Measurements from ENCODE around the gene SLC24A2. TPM values are rescaled to one million over a fixed set of nuclear protein-coding genes. Genes with fewer than 3 reads are reported as not detected.

Gene SLC24A2
- total RNA-seq, 2 experiments from 2014 or later = not detected

DNA sequence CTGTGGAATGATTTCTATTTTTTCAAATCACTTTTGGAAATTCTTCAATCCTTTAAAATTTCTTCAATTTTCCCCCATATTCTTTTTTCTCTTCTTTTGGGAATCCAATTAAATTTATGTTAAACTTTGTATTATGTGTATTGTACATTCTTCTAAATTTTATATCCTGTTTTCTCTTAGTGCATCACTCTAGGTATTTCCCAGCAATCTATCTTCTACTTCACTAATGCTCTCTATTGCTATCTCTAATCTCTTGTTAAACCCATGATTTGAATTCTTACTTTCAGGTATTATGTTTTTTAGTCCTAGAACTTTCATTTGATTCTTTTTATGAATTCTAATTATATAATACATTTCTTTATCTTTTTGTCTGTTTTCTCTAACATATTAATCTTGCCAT lies 23.4 kb upstream of the SLC24A2 start:
- TF ChIP-seq, protein P1, sequence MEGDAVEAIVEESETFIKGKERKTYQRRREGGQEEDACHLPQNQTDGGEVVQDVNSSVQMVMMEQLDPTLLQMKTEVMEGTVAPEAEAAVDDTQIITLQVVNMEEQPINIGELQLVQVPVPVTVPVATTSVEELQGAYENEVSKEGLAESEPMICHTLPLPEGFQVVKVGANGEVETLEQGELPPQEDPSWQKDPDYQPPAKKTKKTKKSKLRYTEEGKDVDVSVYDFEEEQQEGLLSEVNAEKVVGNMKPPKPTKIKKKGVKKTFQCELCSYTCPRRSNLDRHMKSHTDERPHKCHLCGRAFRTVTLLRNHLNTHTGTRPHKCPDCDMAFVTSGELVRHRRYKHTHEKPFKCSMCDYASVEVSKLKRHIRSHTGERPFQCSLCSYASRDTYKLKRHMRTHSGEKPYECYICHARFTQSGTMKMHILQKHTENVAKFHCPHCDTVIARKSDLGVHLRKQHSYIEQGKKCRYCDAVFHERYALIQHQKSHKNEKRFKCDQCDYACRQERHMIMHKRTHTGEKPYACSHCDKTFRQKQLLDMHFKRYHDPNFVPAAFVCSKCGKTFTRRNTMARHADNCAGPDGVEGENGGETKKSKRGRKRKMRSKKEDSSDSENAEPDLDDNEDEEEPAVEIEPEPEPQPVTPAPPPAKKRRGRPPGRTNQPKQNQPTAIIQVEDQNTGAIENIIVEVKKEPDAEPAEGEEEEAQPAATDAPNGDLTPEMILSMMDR (IDR thresholded peaks at IDR 0.05) = no peak
- DNase-seq (no peak), ATAC-seq (no peak)
- ChIA-PET POLR2A (no interaction called here), CTCF (no interaction called here)
- Mint-ChIP-seq H3K36me3 (ENCODE audit: low read depth) (no peaks in the 10 kb centered on the region), H3K27ac (no peak overlapping the region), H3K27me3 (peaks cover 17% of the 10 kb centered on the region), H3K4me1 (ENCODE audit: low read depth) (no peaks in the 10 kb centered on the region), H3K4me3 (no peak overlapping the region), H3K9me3 (peaks cover 10% of the 10 kb centered on the region)
- intact Hi-C loops (cut with micrococcal nuclease) = loop anchor here (10.0 kb wide), 1 partner anchor 57 kb away; no protein-coding TSS in a partner anchor

DNA sequence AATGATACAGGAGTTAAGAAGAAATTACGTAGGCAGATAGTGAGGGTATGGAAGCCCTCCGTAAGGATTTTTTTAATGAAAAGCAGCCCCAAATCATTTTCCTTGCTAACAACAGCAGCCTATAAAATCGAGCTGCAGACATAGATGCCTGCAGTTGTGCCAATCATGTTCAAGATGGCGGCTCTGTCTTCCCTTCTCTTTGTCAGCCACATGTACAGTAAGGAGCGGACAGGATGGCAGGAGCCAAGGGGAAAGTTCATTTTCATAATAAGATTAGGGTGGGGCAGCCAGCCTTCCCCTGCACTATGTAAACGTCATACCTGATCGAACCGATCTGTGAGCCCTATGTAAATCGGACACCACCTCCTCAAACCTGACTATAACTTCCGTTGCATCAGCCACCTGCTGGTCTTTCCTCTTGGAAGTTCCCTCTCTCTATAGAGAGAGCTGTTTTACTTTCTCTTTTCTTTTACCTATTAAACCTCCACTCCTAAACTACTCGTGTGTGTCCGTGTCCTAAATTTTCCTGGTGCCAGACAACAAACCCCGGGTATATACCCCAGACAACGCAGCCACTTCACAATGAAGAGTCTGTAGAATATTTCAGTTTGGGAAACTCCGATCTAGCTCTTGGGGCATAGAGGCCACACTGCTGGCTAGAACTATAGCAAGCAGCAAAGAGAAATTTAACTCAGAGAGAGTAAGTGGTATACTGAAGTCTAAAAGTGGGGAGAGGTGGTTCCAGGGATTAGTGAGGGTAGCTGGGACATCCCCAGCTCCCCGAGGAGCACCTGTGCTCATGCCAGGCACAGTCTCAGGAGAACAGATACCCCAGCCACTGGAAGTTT lies 20.8 kb upstream of the SLC24A2 start:
- no peak for ATAC-seq
- intact Hi-C loops (cut with micrococcal nuclease) = loop anchor here (10.0 kb wide), 1 partner anchor 55 kb away; no protein-coding TSS in a partner anchor
- no peaks in the 10 kb centered on the region for H3K36me3 Mint-ChIP-seq (ENCODE audit: low read depth)
- no peak overlapping the region for H3K27ac Mint-ChIP-seq
- no peaks in the 10 kb centered on the region for H3K4me1 Mint-ChIP-seq (ENCODE audit: low read depth)
- TF ChIP-seq, protein P1 (IDR thresholded peaks at IDR 0.05) = no peak
- ChIA-PET POLR2A (no interaction called here), CTCF (interaction anchor here (0.8 to 0.9 kb wide), 2 partner anchors 10 to 345 kb away, joined by 3 read pairs; no protein-coding TSS in a partner anchor)
- DNase-seq = no peak
- peaks cover 13% of the 10 kb centered on the region for H3K27me3 Mint-ChIP-seq
- H3K4me3 Mint-ChIP-seq = no peak overlapping the region
- peaks cover 5% of the 10 kb centered on the region for H3K9me3 Mint-ChIP-seq

DNA sequence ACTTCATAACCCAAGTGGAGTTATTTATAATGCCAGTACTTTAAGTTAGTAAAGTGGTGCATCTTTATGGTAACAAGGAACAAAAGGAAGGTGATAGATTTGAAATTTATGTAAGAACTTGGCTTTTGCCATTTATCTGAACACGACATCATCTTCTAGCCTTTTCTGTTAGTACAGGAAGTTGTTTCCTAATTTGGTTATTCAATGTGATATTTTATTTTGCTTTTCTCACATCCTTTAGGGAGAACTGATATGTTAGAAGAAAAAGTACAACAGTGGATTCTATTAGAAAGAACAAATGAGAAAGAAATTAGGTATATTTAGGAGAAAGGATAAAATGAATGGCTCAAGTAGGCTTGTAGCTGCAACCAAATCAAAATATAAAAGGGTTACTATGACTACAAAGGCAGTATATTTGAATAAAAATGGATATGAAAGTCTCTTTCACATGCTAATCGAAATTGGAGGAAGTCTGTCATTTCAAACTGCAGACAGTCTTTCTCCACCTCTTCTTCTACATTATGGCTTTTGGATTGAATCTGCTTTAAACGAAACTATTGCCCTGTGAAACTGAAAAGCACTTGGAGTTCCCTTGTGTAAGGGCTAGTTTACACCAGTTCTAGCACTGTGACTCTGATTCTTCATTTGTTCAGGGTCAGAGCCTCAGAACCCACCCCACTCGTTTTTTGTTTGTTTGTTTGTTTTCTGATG lies 18.5 kb upstream of the SLC24A2 start:
- TF ChIP-seq, protein P1 (IDR thresholded peaks at IDR 0.05) = no peak
- H3K27me3 Mint-ChIP-seq = peaks cover 11% of the 10 kb centered on the region
- H3K4me3 Mint-ChIP-seq = no peak overlapping the region
- no peaks in the 10 kb centered on the region for H3K4me1 Mint-ChIP-seq (ENCODE audit: low read depth)
- intact Hi-C loops (cut with micrococcal nuclease) = no loop called here
- H3K9me3 Mint-ChIP-seq = peaks cover 3% of the 10 kb centered on the region
- no peak overlapping the region for H3K27ac Mint-ChIP-seq
- ATAC-seq (no peak), DNase-seq (no peak)
- no peaks in the 10 kb centered on the region for H3K36me3 Mint-ChIP-seq (ENCODE audit: low read depth)
- ChIA-PET POLR2A (no interaction called here), CTCF (no interaction called here)

DNA sequence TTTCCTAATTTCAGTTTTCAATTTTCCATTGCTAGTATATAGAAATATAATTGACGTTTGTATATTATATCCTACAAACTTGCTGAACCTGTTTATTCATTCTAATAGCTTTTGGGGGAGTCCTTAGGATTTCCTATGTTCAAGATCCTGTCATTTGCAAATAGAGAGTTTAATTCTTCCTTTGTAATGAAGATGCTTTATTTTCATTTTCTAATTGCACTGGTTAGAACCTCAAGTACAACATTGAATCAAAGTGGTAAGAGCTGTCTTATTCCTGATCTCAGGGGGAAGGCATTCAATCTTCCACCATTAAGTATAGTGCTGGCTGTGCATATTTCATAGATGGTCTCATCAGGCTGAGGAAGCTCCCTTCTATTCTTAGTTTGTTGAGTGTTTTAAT lies 15.6 kb upstream of the SLC24A2 start:
- POLR2A ChIA-PET = interaction anchor here (0.6 kb wide), 1 partner anchor 79 kb away, joined by 3 read pairs; no protein-coding TSS in a partner anchor
- Mint-ChIP-seq H3K27me3 (peaks cover 10% of the 10 kb centered on the region), H3K4me3 (no peak overlapping the region), H3K9me3 (no peaks in the 10 kb centered on the region), H3K4me1 (ENCODE audit: low read depth) (no peaks in the 10 kb centered on the region), H3K36me3 (ENCODE audit: low read depth) (no peaks in the 10 kb centered on the region), H3K27ac (no peak overlapping the region)
- CTCF ChIA-PET = no interaction called here
- ATAC-seq (no peak), DNase-seq (no peak)
- intact Hi-C loops (cut with micrococcal nuclease) = no loop called here
- TF ChIP-seq, protein P1 (IDR thresholded peaks at IDR 0.05) = no peak

DNA sequence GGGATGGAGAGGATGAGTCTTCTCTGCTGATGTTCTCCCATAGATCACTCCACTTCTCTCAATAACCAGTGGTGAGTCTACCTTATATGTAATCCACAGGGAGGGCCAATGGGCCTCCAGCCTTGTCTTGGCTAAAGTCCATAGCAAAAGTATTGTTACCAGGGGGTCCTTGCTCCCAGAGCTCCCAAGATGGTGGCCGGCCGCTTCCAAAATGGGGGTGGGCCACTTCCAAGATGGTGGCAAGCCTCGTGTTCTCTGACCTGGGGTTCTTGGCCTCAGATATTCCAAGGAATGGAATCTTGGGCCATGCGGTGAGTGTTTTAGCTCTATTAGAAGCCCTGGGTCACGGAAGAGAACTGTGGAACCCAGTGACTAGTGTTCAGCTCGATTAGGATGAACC lies 12.0 kb upstream of the SLC24A2 start:
- H3K9me3 Mint-ChIP-seq = no peaks in the 10 kb centered on the region
- no peak overlapping the region for H3K27ac Mint-ChIP-seq
- H3K27me3 Mint-ChIP-seq = peaks cover 6% of the 10 kb centered on the region
- H3K36me3 Mint-ChIP-seq (ENCODE audit: low read depth) = no peaks in the 10 kb centered on the region
- TF ChIP-seq, protein P1 (IDR thresholded peaks at IDR 0.05) = no peak
- POLR2A ChIA-PET = no interaction called here
- intact Hi-C loops (cut with micrococcal nuclease) = no loop called here
- ATAC-seq (no peak), DNase-seq (no peak)
- H3K4me1 Mint-ChIP-seq (ENCODE audit: low read depth) = no peaks in the 10 kb centered on the region
- no peak overlapping the region for H3K4me3 Mint-ChIP-seq
- CTCF ChIA-PET = interaction anchor here (0.6 kb wide), 1 partner anchor 49 kb away, joined by 3 read pairs; no protein-coding TSS in a partner anchor
